Breast epithelium (tissue), 4 donors: Measurements from ENCODE around the gene MEF2C. TPM values are rescaled to one million over a fixed set of nuclear protein-coding genes. Genes with fewer than 3 reads are reported as not detected.

Experiments
- DNase-seq, 2 donors: peaks; one replicate each; pipeline ENCODE4 v3.0.0-alpha.2; 2019; ENCODE audit warnings: low spot score in 2 of 2
- H3K27ac ChIP-seq, 2 donors: fragments of 200-600 bp; sonication (generic) in 1 of 2; one replicate each; pipeline ENCODE4 v1.5.1; 2016 to 2019; ENCODE audit warnings: mild to moderate bottlenecking in 1 of 2
- H3K27me3 ChIP-seq, 2 donors: fragments of 200-600 bp; sonication (generic) in 1 of 2; one replicate each; pipeline versions ENCODE4 v1.5.1 to v1.6.0; 2017 to 2019; ENCODE audit warnings: control low read depth in 1 of 2, mild to moderate bottlenecking in 1 of 2
- H3K36me3 ChIP-seq: fragments of 200-600 bp; one replicate; pipeline ENCODE4 v1.5.1; 2019
- H3K4me1 ChIP-seq, 2 donors: fragments of 200-600 bp; sonication (generic); one replicate each; pipeline ENCODE4 v1.5.1; 2016 to 2019; ENCODE audit warnings: control low read depth in 1 of 2
- H3K4me3 ChIP-seq, 3 donors: fragments of 200-600 bp; sonication (generic); 1 replicate in 2 of 3; 2 replicates in 1 of 3; pipeline ENCODE4 v1.5.1; 2016 to 2019; ENCODE audit warnings: mild to moderate bottlenecking in 3 of 3, moderate library complexity in 2 of 3
- H3K9me3 ChIP-seq, 2 donors: fragments of 200-600 bp; sonication (generic) in 1 of 2; one replicate each; pipeline ENCODE4 v1.5.1; 2016 to 2019; ENCODE audit warnings: control low read depth in 1 of 2
- POLR2A ChIP-seq: fragments of 450-650 bp; IDR thresholded peaks from one replicate; pipeline ENCODE4 v1.6.1; 2016; ENCODE audit warnings: antibody characterized with exemption, mild to moderate bottlenecking, moderate library complexity
- POLR2AphosphoS5 ChIP-seq, 3 donors: sonication (generic); formaldehyde crosslinking; IDR thresholded peaks; one replicate each; pipeline ENCODE4 v1.6.1; 2017; ENCODE audit warnings: antibody characterized with exemption in 3 of 3
- intact Hi-C: fragments of 100-400 bp; cut with DNase I; formaldehyde crosslinking; loops from one replicate; pipeline ENCODE4 v1.15.1; 2023; ENCODE audit warnings: low total_unique reads
- total RNA-seq, 3 donors: library from RNA; depleted of rRNA; stranded (reverse); fragments of >200 nt; gene quantifications; one replicate each; pipeline ENCODE4 v1.1.0, GENCODE V29; 2016
- TF ChIP-seq, protein P1 (sequence below), 3 donors: fragments of 450-650 bp; IDR thresholded peaks; one replicate each; pipeline ENCODE4 v1.5.1; 2016 to 2017; ENCODE audit warnings: antibody characterized with exemption in 3 of 3, mild to moderate bottlenecking in 3 of 3, moderate library complexity in 3 of 3

Gene MEF2C
- total RNA-seq, 3 donors from 2014 or later: 27.4 to 41.8 (median 32.1) TPM

DNA sequence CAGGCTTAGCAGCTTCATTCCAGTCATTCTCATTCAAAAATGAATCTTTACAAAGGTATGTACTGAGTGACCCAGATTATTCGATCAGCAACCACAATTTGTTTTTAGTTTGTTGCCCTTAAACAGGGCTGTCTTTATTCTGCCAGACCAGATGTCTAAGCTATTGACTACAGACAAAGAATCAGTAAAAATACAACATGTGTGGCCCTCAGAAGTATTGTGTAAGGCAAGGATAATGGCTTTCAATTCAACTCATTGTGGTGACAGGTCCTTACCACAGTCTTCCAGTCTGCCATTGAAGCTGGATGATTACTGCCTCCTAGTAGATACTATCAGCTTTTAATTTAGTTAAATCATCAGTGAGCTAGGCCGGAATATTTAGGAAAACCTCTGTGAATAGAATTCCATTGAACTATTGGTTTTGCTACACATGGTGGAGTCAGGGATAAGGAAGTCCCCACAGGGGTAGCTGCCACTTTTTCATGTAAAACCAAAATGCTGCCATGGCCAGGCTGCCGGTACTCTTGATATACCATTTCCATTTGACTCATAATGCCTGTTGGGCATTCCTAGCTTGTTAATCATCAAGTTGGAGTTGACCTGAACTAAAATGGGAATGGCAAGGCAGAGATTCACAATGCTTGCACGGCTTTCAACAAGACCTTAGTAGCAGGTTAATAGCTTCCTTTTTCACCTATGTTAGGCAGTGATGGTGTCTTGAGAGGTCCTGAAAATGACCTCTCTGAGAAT lies 175.6 kb downstream of the MEF2C start:
- H3K27me3 ChIP-seq: no peaks in the 10 kb centered on the region
- no peak overlapping the region for H3K4me3 ChIP-seq
- no peak for DNase-seq
- no peaks in the 10 kb centered on the region for H3K9me3 ChIP-seq
- no peaks in the 10 kb centered on the region for H3K36me3 ChIP-seq
- TF ChIP-seq, protein P1, sequence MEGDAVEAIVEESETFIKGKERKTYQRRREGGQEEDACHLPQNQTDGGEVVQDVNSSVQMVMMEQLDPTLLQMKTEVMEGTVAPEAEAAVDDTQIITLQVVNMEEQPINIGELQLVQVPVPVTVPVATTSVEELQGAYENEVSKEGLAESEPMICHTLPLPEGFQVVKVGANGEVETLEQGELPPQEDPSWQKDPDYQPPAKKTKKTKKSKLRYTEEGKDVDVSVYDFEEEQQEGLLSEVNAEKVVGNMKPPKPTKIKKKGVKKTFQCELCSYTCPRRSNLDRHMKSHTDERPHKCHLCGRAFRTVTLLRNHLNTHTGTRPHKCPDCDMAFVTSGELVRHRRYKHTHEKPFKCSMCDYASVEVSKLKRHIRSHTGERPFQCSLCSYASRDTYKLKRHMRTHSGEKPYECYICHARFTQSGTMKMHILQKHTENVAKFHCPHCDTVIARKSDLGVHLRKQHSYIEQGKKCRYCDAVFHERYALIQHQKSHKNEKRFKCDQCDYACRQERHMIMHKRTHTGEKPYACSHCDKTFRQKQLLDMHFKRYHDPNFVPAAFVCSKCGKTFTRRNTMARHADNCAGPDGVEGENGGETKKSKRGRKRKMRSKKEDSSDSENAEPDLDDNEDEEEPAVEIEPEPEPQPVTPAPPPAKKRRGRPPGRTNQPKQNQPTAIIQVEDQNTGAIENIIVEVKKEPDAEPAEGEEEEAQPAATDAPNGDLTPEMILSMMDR (IDR thresholded peaks at IDR 0.05): no peak
- no peak for TF ChIP-seq POLR2AphosphoS5 (IDR thresholded peaks at IDR 0.05)
- no peak for TF ChIP-seq POLR2A
- H3K27ac ChIP-seq: no peak overlapping the region
- H3K4me1 ChIP-seq: no peaks in the 10 kb centered on the region
- intact Hi-C loops: no loop called here

DNA sequence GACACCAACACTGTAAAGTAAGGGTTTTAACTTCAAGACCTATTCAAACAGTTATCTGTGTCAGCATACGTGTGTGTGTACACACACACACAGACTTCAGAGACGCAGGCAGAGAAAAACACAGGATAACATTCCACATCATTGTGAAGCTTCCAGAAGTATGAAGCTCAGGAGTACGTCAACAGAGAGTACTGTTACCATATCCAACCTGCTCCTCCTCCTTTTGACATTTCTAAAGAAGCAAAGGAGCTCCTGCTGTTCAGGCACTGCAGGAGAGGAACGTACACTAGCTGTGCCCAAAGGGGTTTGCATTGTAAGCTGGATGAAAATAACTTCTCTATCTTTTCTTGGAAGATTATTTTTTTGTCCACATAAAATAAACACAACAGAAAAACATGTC lies 180.7 kb downstream of the MEF2C start:
- TF ChIP-seq POLR2AphosphoS5 (IDR thresholded peaks at IDR 0.05) (no peak), POLR2A (no peak)
- TF ChIP-seq, protein P1 (IDR thresholded peaks at IDR 0.05): no peak
- no peak overlapping the region for H3K27ac ChIP-seq
- peaks cover 0 to 16% of the 10 kb centered on the region in 2 donors for H3K27me3 ChIP-seq
- intact Hi-C loops: no loop called here
- no peak for DNase-seq
- H3K36me3 ChIP-seq: no peaks in the 10 kb centered on the region
- no peak overlapping the region for H3K4me3 ChIP-seq
- H3K4me1 ChIP-seq: no peaks in the 10 kb centered on the region
- no peaks in the 10 kb centered on the region for H3K9me3 ChIP-seq

- H3K36me3 ChIP-seq: no peaks in the 10 kb centered on the region
- no peak for DNase-seq
- no peaks in the 10 kb centered on the region for H3K9me3 ChIP-seq
- H3K4me1 ChIP-seq: no peaks in the 10 kb centered on the region
- no peak overlapping the region for H3K27ac ChIP-seq
- H3K27me3 ChIP-seq: peaks cover 0 to 36% of the 10 kb centered on the region in 2 donors
- no peak for TF ChIP-seq POLR2AphosphoS5 (IDR thresholded peaks at IDR 0.05)
- TF ChIP-seq, protein P1 (IDR thresholded peaks at IDR 0.05): no peak
- no peak for TF ChIP-seq POLR2A
- no peak overlapping the region for H3K4me3 ChIP-seq
- intact Hi-C loops: no loop called here
Measured at GRCh38 chr5:88700121-88700520, 182.9 kb downstream of the MEF2C start.

- H3K9me3 ChIP-seq: no peaks in the 10 kb centered on the region
- DNase-seq: no peak
- peaks cover 0 to 55% of the 10 kb centered on the region in 2 donors for H3K27me3 ChIP-seq
- intact Hi-C loops: loop anchor here (10.0 kb wide), 1 partner anchor 553 kb away; no protein-coding TSS in a partner anchor
- no peak overlapping the region for H3K4me3 ChIP-seq
- H3K36me3 ChIP-seq: no peaks in the 10 kb centered on the region
- no peaks in the 10 kb centered on the region for H3K4me1 ChIP-seq
- TF ChIP-seq POLR2A (no peak), POLR2AphosphoS5 (IDR thresholded peaks at IDR 0.05) (no peak)
- TF ChIP-seq, protein P1 (IDR thresholded peaks at IDR 0.05): no peak
- H3K27ac ChIP-seq: no peak overlapping the region
Measured at GRCh38 chr5:88698290-88698689, 184.7 kb downstream of the MEF2C start.

DNA sequence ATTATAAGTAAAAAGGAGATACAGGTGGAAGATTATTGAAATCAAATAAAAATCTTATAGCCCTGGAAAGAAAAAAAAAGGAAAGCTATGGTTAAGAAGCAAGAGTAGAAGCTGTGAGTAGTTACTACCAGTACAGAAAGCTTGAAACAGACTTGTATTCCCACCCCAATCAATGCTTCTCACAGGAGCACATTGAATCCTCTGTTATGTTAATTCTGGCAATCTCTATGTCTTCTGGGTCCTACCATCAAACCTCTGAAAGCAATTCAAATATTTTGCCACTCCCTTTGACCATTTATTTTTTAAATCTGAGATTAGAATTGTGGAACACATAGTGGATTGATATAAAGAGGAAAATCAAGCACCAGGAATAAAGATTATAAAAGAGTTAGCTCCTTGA lies 186.5 kb downstream of the MEF2C start:
- Histone ChIP-seq H3K4me3 (no peak overlapping the region), H3K27me3 (peaks cover 6 to 73% of the 10 kb centered on the region in 2 donors), H3K9me3 (no peaks in the 10 kb centered on the region), H3K36me3 (no peaks in the 10 kb centered on the region), H3K4me1 (no peaks in the 10 kb centered on the region), H3K27ac (no peak overlapping the region)
- TF ChIP-seq POLR2A (no peak), POLR2AphosphoS5 (IDR thresholded peaks at IDR 0.05) (no peak)
- TF ChIP-seq, protein P1 (IDR thresholded peaks at IDR 0.05): no peak
- DNase-seq: no peak
- intact Hi-C loops: loop anchor here (10.0 kb wide), 1 partner anchor 552 kb away; no protein-coding TSS in a partner anchor
